Kidney (tissue), 14 donors: Measurements from ENCODE around the gene CTIF. TPM values are rescaled to one million over a fixed set of nuclear protein-coding genes. Genes with fewer than 3 reads are reported as not detected.

Experiments
- DNase-seq, 5 donors: peaks; one replicate each; pipeline ENCODE4 v3.0.0-alpha.2; 2013 to 2020
- FAIRE-seq: peaks from 2 replicates; lab custom pipeline; 2012; peaks lifted over from hg19 to GRCh38; lab: Jason Lieb, UNC
- H3K27ac ChIP-seq, 2 donors: one replicate each; pipeline ENCODE4 v1.7.0; 2013; ENCODE audit warnings: low read depth in 2 of 2, low read length in 2 of 2, inconsistent platforms in 1 of 2
- H3K27me3 ChIP-seq: one replicate; pipeline ENCODE4 v1.7.1; 2013; ENCODE audit warnings: low read length, inconsistent platforms; ENCODE audit not compliant: control insufficient read depth, insufficient read depth
- H3K36me3 ChIP-seq, 3 donors: one replicate each; pipeline versions ENCODE4 v1.7.0 to v1.7.1; 2013; ENCODE audit warnings: low read length in 3 of 3, control low read depth in 1 of 3, inconsistent platforms in 1 of 3; ENCODE audit not compliant: insufficient read depth in 3 of 3, control insufficient read depth in 2 of 3
- H3K4me1 ChIP-seq, 3 donors: one replicate each; pipeline versions ENCODE4 v1.7.0 to v1.7.1; 2013; ENCODE audit warnings: low read length in 3 of 3, inconsistent platforms in 1 of 3, low read depth in 1 of 3; ENCODE audit not compliant: control insufficient read depth in 2 of 3, insufficient read depth in 2 of 3
- H3K4me3 ChIP-seq, 3 donors: one replicate each; pipeline versions ENCODE4 v1.7.0 to v1.8.1; 2013; ENCODE audit warnings: low read length in 3 of 3, control low read depth in 1 of 3, inconsistent platforms in 1 of 3
- H3K9ac ChIP-seq, 3 donors: one replicate each; pipeline versions ENCODE4 v1.7.0 to v1.7.1; 2013; ENCODE audit warnings: low read length in 3 of 3, control low read depth in 1 of 3, inconsistent platforms in 1 of 3
- H3K9me3 ChIP-seq, 3 donors: one replicate each; pipeline versions ENCODE4 v1.7.0 to v1.7.1; 2013; ENCODE audit warnings: low read length in 3 of 3, control low read depth in 1 of 3, inconsistent platforms in 1 of 3; ENCODE audit not compliant: control insufficient read depth in 2 of 3, insufficient read depth in 1 of 3
- CTCF ChIP-seq: IDR thresholded peaks from 3 replicates; pipeline ENCODE4 v1.5.1; 2012; ENCODE audit warnings: mild to moderate bottlenecking, moderate library complexity, borderline replicate concordance; ENCODE audit not compliant: insufficient read depth; ENCODE audit errors: extremely low read depth
- intact Hi-C: fragments of 100-400 bp; cut with DNase I; formaldehyde crosslinking; loops from one replicate; pipeline ENCODE4 v1.11.1; 2022
- polyA plus RNA-seq: library from polyadenylated mRNA; stranded (reverse); fragments of 350-450 nt; fragmentation: Illumina TruSeq; extraction: RNeasy Lipid Tissue Mini Kit (QIAGEN cat#74804); gene quantifications from one replicate; pipeline ENCODE4 v1.2.3, GENCODE V29; 2014; ENCODE audit warnings: low read depth, low replicate concordance; ENCODE audit not compliant: insufficient read depth
- total RNA-seq: library from RNA; stranded (reverse); fragmentation: NEBNext Ultra II Directional; extraction: Animal tissue kit (Norgen Biotek cat#: 25700); gene quantifications from one replicate; pipeline ENCODE4 v1.2.1, GENCODE V29; 2021
- donor health status: control.
- donor health status: control.
- donor health status: control.
- donor health status: control.
- donor health status: control.
- donor health status: DM: yes; HTN: yes; CAD: no.
- donor health status: Normal renal cell carcinoma (clear cell type).

CTIF gene
- total and polyA plus RNA-seq, 2 donors from 2014 or later: 37.3 to 41.9 TPM

- H3K4me3 ChIP-seq: no peak overlapping the region
- no peaks in the 10 kb centered on the region for H3K36me3 ChIP-seq
- no peaks in the 10 kb centered on the region for H3K4me1 ChIP-seq
- no peaks in the 10 kb centered on the region for H3K9me3 ChIP-seq
- DNase-seq: peak in 1 of 5 donors; percentile 48
- no peaks in the 10 kb centered on the region for H3K27me3 ChIP-seq
- intact Hi-C loops: no loop called here
- TF ChIP-seq CTCF: no peak
- H3K27ac ChIP-seq: no peak overlapping the region
- FAIRE-seq: no peak
- H3K9ac ChIP-seq: no peak overlapping the region
Measured at GRCh38 chr18:48754559-48754958, 215.7 kb downstream of the CTIF start.

GRCh38 chr18:48754993-48755473 is 216.2 kb downstream of the CTIF start:
- no peak overlapping the region for H3K27ac ChIP-seq
- TF ChIP-seq CTCF: no peak
- no peaks in the 10 kb centered on the region for H3K36me3 ChIP-seq
- DNase-seq (peak in 1 of 5 donors; percentile 23), FAIRE-seq (no peak)
- H3K9ac ChIP-seq: no peak overlapping the region
- H3K4me1 ChIP-seq: no peaks in the 10 kb centered on the region
- H3K9me3 ChIP-seq: no peaks in the 10 kb centered on the region
- intact Hi-C loops: no loop called here
- H3K4me3 ChIP-seq: no peak overlapping the region
- no peaks in the 10 kb centered on the region for H3K27me3 ChIP-seq

- no peaks in the 10 kb centered on the region for H3K9me3 ChIP-seq
- intact Hi-C loops: no loop called here
Measured at GRCh38 chr18:48756511-48757226, 217.8 kb downstream of the CTIF start.

More at GRCh38 chr18:48756511-48757226, 217.8 kb downstream of the CTIF start:
- no peak overlapping the region for H3K4me3 ChIP-seq
- H3K36me3 ChIP-seq: peaks cover 0 to 3% (median 0%) of the 10 kb centered on the region in 3 donors
- DNase-seq (no peak), FAIRE-seq (no peak)
- H3K27ac ChIP-seq: no peak overlapping the region
- no peaks in the 10 kb centered on the region for H3K4me1 ChIP-seq
- no peaks in the 10 kb centered on the region for H3K27me3 ChIP-seq
- no peak for TF ChIP-seq CTCF
- no peak overlapping the region for H3K9ac ChIP-seq
